ENCODE measurements around the gene FAF2. TPM values are rescaled to one million over a fixed set of nuclear protein-coding genes. Genes with fewer than 3 reads are reported as not detected.
"Not testable (repeated sequence)": the region's sequence is repeated elsewhere in the genome, so short reads cannot be mapped to it uniquely, and the experiment has no call there.

The FAF2 gene
- total RNA-seq, 4 donors from 2014 or later = 12.3 to 47.8 (median 32.5) TPM

GRCh38 chr5:176545737-176546509 is 97.7 kb downstream of the FAF2 start:
- DNase-seq = no peak
- H3K27me3 ChIP-seq = no peaks in the 10 kb centered on the region
- H3K4me3 ChIP-seq = no peak overlapping the region
- H3K4me1 ChIP-seq = no peaks in the 10 kb centered on the region
- intact Hi-C loops (cut with DNase I; ENCODE audit: low total_unique reads) = no loop called here
- TF ChIP-seq POLR2A (IDR thresholded peaks at IDR 0.05) (no peak), CTCF (IDR thresholded peaks at IDR 0.05) (no peak)
- H3K36me3 ChIP-seq = no peaks in the 10 kb centered on the region
- no peak overlapping the region for H3K27ac ChIP-seq
- H3K9me3 ChIP-seq = no peaks in the 10 kb centered on the region

- TF ChIP-seq POLR2A (IDR thresholded peaks at IDR 0.05) (no peak), CTCF (IDR thresholded peaks at IDR 0.05) (no peak)
- Histone ChIP-seq H3K27me3 (no peaks in the 10 kb centered on the region), H3K9me3 (no peaks in the 10 kb centered on the region), H3K36me3 (no peaks in the 10 kb centered on the region), H3K27ac (no peak overlapping the region), H3K4me3 (no peak overlapping the region), H3K4me1 (no peaks in the 10 kb centered on the region)
- no peak for DNase-seq
- intact Hi-C loops (cut with DNase I; ENCODE audit: low total_unique reads) = no loop called here
These were observed 99.6 kb downstream of the FAF2 start for GRCh38 chr5:176547802-176548201.

- TF ChIP-seq CTCF (IDR thresholded peaks at IDR 0.05) = no peak
- no peak for TF ChIP-seq POLR2A (IDR thresholded peaks at IDR 0.05)
- no peak for DNase-seq
These were observed 100.8 kb downstream of the FAF2 start, which contains the start of gene CDHR2 for GRCh38 chr5:176548967-176549444. CDHR2 (plus strand) TSS chr5:176549342; CDS start chr5:176565353, 16,011 bp downstream.

GRCh38 chr5:176549871-176550270 is 101.7 kb downstream of the FAF2 start:
- Histone ChIP-seq H3K4me1 (no peaks in the 10 kb centered on the region), H3K9me3 (no peaks in the 10 kb centered on the region), H3K27ac (no peak overlapping the region), H3K27me3 (no peaks in the 10 kb centered on the region), H3K4me3 (no peak overlapping the region), H3K36me3 (no peaks in the 10 kb centered on the region)
- intact Hi-C loops (cut with DNase I; ENCODE audit: low total_unique reads) = no loop called here
- TF ChIP-seq POLR2A (IDR thresholded peaks at IDR 0.05) (no peak), CTCF (IDR thresholded peaks at IDR 0.05) (no peak)
- no peak for DNase-seq

More at GRCh38 chr5:176548967-176549444, 100.8 kb downstream of the FAF2 start, which contains the start of gene CDHR2:
- Histone ChIP-seq H3K27ac (no peak within 1 kb of the TSS), H3K27me3 (no peaks in the 10 kb centered on the region), H3K36me3 (no peaks in the 10 kb centered on the region), H3K4me3 (no peak within 1 kb of the TSS), H3K9me3 (no peaks in the 10 kb centered on the region), H3K4me1 (no peaks in the 10 kb centered on the region)
- intact Hi-C loops (cut with DNase I; ENCODE audit: low total_unique reads) = no loop called here

- DNase-seq = no peak
- Histone ChIP-seq H3K4me1 (no peaks in the 10 kb centered on the region), H3K4me3 (no peak overlapping the region), H3K9me3 (no peaks in the 10 kb centered on the region), H3K36me3 (no peaks in the 10 kb centered on the region), H3K27me3 (no peaks in the 10 kb centered on the region), H3K27ac (no peak overlapping the region)
- TF ChIP-seq POLR2A (IDR thresholded peaks at IDR 0.05) = no peak
- no peak for TF ChIP-seq CTCF (IDR thresholded peaks at IDR 0.05)
- intact Hi-C loops (cut with DNase I; ENCODE audit: low total_unique reads) = no loop called here
These were observed 102.2 kb downstream of the FAF2 start for GRCh38 chr5:176550275-176550831.

- DNase-seq; H3K4me3 ChIP-seq; H3K9me3 ChIP-seq; intact Hi-C loops (cut with DNase I; ENCODE audit: low total_unique reads); H3K27ac ChIP-seq; H3K36me3 ChIP-seq; H3K27me3 ChIP-seq; H3K4me1 ChIP-seq: not testable (repeated sequence)
These were observed 102.8 kb downstream of the FAF2 start for GRCh38 chr5:176550937-176551336.
